NCI-H460 (cell line): ENCODE measurements around the gene SLC11A2. TPM values are rescaled to one million over a fixed set of nuclear protein-coding genes. Genes with fewer than 3 reads are reported as not detected.
"Not testable (repeated sequence)": the region's sequence is repeated elsewhere in the genome, so short reads cannot be mapped to it uniquely, and the experiment has no call there.

Experiments used
- DNase-seq: peaks from one replicate; pipeline ENCODE4 v3.0.0-alpha.2; 2016; ENCODE audit warnings: low read depth; ENCODE audit errors: extremely low read depth
- total RNA-seq: library from RNA; depleted of rRNA; stranded (reverse); fragments of >200 nt; shearing (Covaris generic); gene quantifications from 2 replicates; pipeline ENCODE4 v1.2.3, GENCODE V29; 2014

Gene SLC11A2
- total RNA-seq, 1 experiment from 2014 or later = 54.2 TPM

DNA sequence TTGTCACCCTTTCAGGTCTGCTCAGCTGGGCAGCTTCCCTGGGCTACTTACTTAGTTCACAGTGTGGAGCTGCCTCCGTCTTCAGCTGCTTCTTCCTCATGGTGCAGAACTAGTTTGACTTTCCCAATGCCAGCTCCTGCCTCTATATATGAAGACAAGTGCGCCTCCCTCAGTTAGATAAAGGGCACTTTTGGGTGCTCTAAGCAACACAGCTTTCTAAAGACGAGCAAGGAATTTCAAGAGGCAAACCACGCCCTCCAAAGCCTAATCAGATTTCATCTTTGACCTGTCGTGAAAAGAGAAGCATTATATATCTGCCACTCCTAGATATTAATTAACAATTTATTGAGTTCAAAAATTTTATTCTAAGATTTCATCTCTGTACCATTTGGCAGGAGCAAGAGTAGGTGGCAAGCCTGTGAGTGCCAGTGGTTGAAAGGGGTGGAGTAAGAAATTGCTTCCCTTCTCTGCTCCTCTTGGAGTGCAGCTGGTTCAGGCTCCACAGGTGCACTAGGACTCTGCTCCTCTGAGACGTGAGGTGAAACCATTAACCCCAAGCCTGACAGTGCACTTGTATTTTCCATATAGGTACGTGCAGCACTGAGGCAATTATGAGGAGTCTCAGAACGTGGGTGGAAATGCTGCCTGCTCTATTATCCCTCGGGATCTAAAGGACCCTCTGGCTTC is 2.1 kb upstream of the SLC11A2 start:
- DNase-seq = peak; percentile 40

GRCh38 chr12:51027342-51027835 is 1.2 kb upstream of the SLC11A2 start:
- no peak for DNase-seq

GRCh38 chr12:51025338-51025835 is 797 bp downstream of the SLC11A2 start:
- no peak for DNase-seq

DNA sequence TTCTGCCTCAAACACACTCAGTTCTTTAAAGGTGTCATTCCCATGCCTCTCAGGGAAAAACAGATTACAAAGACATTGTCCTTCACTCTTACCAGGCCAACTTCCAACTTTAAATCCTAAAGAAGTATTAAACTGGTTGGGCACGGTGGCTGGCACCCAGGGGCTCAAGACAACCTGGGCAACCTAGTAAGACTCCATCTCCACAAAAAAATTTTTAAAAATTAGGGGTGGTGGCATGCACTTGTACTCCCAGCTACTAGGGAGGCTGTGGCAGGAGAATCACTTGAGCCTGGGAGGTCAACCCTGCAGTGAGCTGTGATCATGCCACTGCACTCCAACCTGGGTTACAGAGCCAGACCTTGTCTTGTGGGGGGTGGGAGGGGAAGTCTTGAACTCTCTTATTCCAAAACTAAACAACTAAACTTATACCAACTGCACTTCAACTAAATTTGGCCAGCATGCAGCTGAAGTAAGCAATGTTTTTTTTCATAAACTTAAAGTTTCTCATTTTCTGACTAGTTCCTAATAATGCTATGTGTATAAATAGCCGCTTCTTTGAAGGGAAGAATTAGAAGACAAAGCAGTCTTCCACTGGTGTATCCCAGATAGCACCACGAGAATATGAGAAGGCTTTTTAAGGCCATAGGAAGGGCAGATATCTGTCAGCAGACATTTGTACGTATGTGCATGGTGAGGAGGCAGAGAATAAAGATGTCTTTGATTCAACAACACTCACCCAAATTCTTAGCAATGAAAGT is 2.4 kb downstream of the SLC11A2 start:
- no peak for DNase-seq

- no peak for DNase-seq
These were observed 4.5 kb downstream of the SLC11A2 start for GRCh38 chr12:51021694-51022093.

- no peak for DNase-seq
These were observed 5.6 kb downstream of the SLC11A2 start for GRCh38 chr12:51020448-51021182.

DNA sequence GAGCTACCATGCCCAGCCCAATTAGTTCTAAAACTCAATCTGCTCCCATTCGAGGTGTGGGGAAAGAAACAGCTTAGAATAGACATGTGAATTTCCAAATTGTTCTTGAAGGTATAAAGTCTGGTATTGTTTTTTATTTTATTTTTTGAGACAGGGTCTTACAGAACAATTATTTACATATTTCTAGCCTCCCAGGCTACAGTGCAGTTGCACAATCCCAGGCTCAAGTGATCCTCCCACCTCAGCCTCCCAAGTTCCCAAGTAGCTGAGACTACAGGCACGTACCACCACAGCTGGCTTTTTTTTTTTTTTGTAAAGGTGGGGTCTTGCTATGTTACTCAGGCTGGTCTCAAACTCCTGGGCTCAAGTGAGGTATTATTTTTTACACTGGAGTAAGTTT is 6.3 kb downstream of the SLC11A2 start:
- no peak for DNase-seq

- DNase-seq = no peak
These were observed 7.2 kb downstream of the SLC11A2 start for GRCh38 chr12:51018956-51019355.

- no peak for DNase-seq
These were observed 8.7 kb downstream of the SLC11A2 start for GRCh38 chr12:51017452-51017851.

- DNase-seq = not testable (repeated sequence)
These were observed 11.7 kb downstream of the SLC11A2 start for GRCh38 chr12:51014467-51014866.

DNA sequence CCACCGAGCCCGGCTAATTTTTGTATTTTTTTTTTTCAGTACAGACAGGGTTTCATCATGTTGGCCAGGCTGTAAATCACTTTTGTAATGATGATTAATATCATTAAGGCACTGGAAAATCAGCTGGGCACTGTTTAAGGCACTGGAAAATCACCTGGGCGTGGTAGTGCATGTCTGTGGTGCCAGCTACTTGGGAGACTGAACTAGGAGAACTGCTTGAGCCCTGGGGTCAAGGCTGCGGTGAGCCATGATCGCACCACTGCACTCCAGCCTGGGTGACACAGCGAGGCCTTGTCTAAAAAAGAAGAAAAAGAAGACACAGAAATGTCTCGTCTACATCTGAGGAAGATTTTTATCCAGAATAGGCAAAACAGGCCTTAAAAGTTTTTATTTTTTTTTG is 12.7 kb downstream of the SLC11A2 start:
- no peak for DNase-seq

- DNase-seq = no peak
These were observed 13.5 kb downstream of the SLC11A2 start for GRCh38 chr12:51012570-51013236.

DNA sequence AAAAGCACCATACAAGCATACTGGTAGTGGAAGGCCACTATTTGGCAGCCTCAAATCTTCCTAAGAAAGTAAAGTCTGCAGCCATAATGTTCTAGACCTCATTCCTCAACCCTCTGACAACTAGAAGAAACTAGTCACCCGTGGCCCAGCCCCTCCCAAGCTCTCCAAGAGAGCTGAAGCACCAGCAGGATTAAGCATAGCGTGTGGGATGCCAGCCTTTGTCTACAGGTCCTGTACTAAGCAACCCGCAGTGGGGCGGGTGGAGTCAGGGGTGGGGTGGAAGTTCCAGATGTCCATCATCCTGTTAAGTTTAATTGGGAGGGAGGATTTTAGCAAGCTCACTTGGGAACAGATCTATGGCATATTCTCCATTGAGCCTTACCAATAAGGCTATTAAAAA is 14.2 kb downstream of the SLC11A2 start:
- no peak for DNase-seq

DNA sequence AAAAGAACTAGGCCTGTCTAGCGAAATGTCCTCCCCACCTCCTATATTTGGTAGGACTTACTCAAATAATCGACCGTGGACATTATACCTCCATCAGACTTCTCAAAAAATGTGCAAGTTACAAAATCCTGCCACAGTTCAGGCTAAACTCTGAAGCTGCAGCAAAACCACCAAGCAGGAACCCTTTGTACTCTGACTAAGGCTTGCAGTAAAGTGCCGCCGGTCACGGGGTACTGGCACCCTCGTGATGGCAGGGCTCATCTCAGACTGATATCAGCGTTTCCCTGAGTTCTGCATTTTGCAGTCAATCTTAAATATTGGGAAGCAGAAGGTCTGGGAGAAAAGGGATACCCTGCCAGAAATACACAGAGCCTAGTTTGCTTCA is 17.1 kb downstream of the SLC11A2 start:
- DNase-seq = no peak

DNA sequence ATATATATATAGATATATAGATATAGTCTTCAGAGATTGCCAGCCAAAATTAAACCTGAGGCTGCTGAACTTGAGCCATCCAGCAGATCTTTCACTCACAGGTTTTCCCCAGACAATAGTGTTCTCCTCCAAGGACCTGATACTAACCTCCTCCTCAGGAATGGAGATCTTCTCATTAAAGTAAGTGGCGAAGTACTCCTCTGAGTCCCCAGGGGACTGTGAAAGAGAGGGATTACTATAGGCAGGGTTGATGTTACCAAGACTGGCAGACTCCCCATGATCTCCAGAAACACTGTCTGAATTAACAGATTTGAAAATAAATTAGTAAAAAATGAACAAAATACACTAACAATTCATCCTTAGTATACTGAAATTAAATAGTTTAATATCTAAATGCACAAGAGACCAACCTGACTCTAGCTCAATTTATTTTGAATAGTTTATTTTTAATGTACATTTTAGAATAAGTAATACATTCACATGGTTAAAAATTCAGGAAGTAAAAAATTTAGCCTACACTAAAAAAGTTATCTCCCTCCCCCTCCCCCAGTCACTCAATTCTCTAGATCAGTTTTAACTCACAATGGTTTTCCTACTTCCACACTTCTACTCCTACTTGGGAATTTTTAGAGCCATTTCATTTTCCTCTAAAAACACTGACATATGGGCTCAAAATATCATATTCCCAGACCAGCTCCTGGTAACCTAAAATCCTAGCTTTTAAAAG is 17.7 kb downstream of the SLC11A2 start:
- DNase-seq = no peak

DNA sequence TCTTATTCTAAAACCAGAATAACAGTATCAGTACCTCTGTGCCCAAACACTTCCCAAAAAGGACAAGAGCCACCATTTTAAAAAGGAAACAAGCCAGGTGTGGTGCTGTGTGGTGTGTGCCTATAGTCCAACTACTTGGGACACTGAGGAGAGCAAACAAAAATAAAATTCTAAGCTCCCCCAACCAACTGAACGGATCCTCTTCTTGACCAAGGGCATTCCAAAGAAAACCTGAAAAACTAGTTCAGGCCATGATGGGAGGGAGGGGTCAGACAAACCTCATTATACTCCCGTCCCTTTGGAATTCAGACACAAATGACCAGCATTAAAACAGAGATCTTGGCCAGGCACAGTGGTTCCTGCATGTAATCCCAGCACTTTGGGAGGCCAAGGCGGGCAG is 20.5 kb downstream of the SLC11A2 start:
- no peak for DNase-seq

DNA sequence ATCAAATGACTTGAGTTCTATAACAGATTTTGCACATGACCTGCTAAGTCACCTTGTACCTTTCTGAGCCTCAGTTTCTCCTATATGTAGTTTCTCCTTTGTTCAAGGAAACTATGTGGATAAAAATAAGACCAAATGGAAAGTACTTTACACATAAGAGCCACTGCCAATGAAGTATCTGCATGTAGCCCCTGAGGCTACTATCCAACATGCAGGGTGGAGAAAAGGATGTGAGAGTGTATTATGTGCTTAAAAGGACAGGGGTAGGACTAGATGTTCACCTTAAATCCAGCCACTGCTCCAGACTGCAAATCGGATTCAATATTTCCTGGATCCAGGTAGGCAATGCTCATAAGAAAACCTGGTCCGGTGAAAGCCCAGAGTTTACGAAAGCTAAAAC is 21.2 kb downstream of the SLC11A2 start:
- no peak for DNase-seq

GRCh38 chr12:51004504-51004903 is 21.7 kb downstream of the SLC11A2 start:
- no peak for DNase-seq

DNA sequence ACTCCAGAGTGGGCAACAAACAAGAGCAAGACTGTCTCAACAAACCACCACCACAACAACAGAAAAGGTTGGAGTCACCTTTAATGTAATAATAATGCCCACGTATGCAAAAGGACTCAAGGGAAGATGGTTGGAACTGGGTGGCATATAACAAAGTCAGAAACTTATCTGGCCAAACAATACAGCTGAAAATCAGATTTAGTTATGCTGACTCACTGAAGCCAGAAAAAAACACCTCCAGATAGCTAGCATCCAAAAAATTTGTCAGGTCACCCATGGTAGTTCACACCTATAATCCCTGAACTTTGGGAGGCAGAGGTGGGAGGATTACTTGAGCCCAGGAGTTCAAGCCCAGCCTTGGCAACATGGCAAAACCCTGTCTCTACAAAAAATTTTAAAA is 24.4 kb downstream of the SLC11A2 start:
- no peak for DNase-seq

GRCh38 chr12:51000245-51000644 is 25.9 kb downstream of the SLC11A2 start:
- no peak for DNase-seq
